ENCODE measurements around the gene FOXC1.

DNA sequence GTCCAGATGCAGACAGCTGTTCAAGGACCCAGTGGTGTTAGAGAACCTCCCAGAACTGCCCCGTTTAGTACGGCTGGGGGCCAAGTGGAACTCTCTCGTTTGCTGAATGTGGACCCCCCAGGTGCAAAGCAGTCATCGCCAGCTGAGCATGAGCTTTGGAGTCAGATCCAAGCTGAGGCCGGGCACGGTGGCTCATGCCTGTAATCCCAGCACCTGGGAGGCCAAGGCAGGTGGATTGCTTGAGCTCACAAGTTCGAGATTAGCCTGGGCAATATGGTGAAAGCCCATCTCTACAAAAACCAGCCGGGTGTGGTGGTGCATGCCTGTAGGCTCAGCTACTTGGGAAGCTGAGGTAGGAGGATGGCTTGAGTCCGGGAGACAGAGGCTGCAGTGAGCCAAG is 29.7 kb downstream of the FOXC1 start:
- TF ChIP-seq, protein P1, sequence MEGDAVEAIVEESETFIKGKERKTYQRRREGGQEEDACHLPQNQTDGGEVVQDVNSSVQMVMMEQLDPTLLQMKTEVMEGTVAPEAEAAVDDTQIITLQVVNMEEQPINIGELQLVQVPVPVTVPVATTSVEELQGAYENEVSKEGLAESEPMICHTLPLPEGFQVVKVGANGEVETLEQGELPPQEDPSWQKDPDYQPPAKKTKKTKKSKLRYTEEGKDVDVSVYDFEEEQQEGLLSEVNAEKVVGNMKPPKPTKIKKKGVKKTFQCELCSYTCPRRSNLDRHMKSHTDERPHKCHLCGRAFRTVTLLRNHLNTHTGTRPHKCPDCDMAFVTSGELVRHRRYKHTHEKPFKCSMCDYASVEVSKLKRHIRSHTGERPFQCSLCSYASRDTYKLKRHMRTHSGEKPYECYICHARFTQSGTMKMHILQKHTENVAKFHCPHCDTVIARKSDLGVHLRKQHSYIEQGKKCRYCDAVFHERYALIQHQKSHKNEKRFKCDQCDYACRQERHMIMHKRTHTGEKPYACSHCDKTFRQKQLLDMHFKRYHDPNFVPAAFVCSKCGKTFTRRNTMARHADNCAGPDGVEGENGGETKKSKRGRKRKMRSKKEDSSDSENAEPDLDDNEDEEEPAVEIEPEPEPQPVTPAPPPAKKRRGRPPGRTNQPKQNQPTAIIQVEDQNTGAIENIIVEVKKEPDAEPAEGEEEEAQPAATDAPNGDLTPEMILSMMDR (IDR thresholded peaks at IDR 0.05) = no peak
- TF ChIP-seq EZH2 (IDR thresholded peaks at IDR 0.05; ENCODE audit: borderline replicate concordance, insufficient read depth, low read depth, low read length, poor library complexity, severe bottlenecking) = no peak

All from B cell (primary cell).